Adipocyte (in vitro differentiated cells): ENCODE measurements around the gene SLC16A8.

ENCODE experiments used
- DNase-seq: peaks from one replicate; pipeline ENCODE4 v3.0.0-alpha.2; 2015; ENCODE audit warnings: low read depth
- H3K27me3 ChIP-seq: replicated peaks from 2 replicates; pipeline ENCODE4 v1.7.0; 2013; ENCODE audit warnings: mild to moderate bottlenecking, low read length, moderate library complexity; ENCODE audit not compliant: control insufficient read depth, insufficient read depth
- H3K36me3 ChIP-seq: 2 replicates; pipeline ENCODE4 v1.7.0; 2013; ENCODE audit warnings: low read length, mild to moderate bottlenecking, moderate library complexity; ENCODE audit not compliant: control insufficient read depth, insufficient read depth, severe bottlenecking
- H3K4me1 ChIP-seq: 2 replicates; pipeline ENCODE4 v1.7.0; 2013; ENCODE audit warnings: mild to moderate bottlenecking, low read length, moderate library complexity; ENCODE audit not compliant: control insufficient read depth, insufficient read depth
- H3K4me3 ChIP-seq: 2 replicates; pipeline ENCODE4 v1.7.0; 2013; ENCODE audit warnings: mild to moderate bottlenecking, low read length, moderate library complexity
- H3K9ac ChIP-seq: 2 replicates; pipeline ENCODE4 v1.7.0; 2013; ENCODE audit warnings: mild to moderate bottlenecking, low read length, moderate library complexity
- H3K9me3 ChIP-seq: 2 replicates; pipeline ENCODE4 v1.7.0; 2013; ENCODE audit warnings: mild to moderate bottlenecking, low read length, moderate library complexity; ENCODE audit not compliant: control insufficient read depth

The SLC16A8 gene, protein sequence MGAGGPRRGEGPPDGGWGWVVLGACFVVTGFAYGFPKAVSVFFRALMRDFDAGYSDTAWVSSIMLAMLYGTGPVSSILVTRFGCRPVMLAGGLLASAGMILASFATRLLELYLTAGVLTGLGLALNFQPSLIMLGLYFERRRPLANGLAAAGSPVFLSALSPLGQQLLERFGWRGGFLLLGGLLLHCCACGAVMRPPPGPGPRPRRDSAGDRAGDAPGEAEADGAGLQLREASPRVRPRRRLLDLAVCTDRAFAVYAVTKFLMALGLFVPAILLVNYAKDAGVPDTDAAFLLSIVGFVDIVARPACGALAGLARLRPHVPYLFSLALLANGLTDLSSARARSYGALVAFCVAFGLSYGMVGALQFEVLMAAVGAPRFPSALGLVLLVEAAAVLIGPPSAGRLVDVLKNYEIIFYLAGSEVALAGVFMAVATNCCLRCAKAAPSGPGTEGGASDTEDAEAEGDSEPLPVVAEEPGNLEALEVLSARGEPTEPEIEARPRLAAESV

DNA sequence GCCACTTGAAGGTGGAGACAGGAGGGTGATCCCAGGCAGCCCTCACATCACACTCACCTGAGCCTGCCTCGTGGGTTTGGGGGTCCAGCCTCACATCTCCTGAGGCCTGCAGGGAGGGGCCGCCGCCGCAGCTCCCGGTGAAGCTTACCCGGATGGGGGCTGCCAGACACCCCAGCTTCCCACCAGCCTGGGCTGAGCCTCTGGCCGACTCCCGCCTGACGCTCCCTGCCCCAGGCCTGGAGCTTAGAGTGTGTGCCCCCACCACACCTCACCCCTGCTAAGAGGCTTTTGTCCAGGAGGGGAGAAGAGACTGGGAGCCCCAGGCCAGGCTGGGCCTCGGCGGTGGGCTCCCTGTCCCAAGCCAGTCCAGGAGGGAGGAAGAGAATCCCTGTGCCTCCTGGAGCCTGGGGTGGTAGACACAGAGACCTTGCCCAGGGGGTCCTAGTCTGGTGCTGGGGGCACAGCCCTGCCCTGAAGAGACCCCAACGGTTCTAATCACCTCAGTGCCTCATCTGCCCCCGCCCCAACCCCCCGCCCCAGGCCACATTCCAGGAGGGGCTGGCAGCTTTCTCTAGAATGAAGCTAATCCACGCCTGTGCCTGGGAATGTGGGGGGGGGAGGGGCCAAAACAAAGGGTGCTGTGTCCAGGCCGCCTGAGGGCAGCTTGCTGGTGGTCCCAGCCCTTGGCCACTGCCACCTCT is at the start of gene SLC16A8:
SLC16A8 (minus strand) TSS at position 254 of the 701 bp plus-strand sequence. CDS start 1,311 bp downstream, outside the sequence.
- DNase-seq: no peak
- no peak within 1 kb of the TSS for H3K9ac ChIP-seq
- H3K27me3 ChIP-seq: peaks cover 5% of the 10 kb centered on the region
- no peak within 1 kb of the TSS for H3K4me3 ChIP-seq
- peaks cover 10% of the 10 kb centered on the region for H3K4me1 ChIP-seq
- no peaks in the 10 kb centered on the region for H3K36me3 ChIP-seq
- no peaks in the 10 kb centered on the region for H3K9me3 ChIP-seq

DNA sequence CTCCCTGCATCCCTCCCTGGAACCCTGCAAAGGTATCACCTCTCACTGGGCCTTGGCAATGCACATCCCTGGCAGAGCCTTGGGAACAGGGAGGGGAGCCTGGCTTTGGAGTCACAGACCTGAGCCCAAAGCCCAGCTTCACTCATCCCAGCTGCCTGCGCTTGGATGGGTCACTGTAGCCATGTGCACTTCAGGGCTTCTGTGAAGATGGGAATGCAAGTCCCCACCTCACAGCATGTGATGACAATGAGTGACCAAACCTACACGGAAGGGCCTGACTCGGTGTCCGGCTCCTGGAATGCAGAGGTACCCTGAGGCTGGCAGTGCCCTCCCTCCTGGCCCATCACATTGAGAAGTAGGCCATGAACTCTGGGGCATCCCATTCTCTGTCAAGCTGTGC is 49.3 kb upstream of the SLC16A8 start:
- Histone ChIP-seq H3K4me1 (peaks cover 30% of the 10 kb centered on the region), H3K36me3 (peaks cover 10% of the 10 kb centered on the region), H3K9ac (no peak overlapping the region), H3K27me3 (no peaks in the 10 kb centered on the region), H3K4me3 (no peak overlapping the region), H3K9me3 (no peaks in the 10 kb centered on the region)
- DNase-seq: no peak

DNA sequence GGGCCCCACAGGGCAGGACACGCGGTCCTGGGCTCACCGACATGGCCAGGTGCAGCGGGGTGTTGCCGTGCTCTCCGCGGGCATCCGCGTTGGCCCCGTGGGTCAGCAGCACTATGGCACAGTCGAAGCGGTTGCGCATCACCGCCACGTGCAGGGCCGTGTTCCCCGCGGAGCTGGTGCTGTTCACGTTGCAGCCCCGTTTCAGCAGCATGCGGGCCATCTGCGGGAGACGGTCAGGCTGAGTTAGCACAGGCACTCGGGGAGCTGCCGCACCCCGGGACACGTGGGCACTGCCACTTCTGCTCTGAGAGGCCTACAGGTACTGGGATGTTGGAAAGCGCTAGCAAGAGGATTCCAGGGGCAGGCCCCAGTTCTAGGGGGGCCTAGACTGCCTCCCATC is 48.8 kb upstream of the SLC16A8 start:
- no peak for DNase-seq
- no peak overlapping the region for H3K9ac ChIP-seq
- no peaks in the 10 kb centered on the region for H3K9me3 ChIP-seq
- no peaks in the 10 kb centered on the region for H3K27me3 ChIP-seq
- H3K4me3 ChIP-seq: no peak overlapping the region
- H3K36me3 ChIP-seq: peaks cover 15% of the 10 kb centered on the region
- H3K4me1 ChIP-seq: peaks cover 30% of the 10 kb centered on the region

DNA sequence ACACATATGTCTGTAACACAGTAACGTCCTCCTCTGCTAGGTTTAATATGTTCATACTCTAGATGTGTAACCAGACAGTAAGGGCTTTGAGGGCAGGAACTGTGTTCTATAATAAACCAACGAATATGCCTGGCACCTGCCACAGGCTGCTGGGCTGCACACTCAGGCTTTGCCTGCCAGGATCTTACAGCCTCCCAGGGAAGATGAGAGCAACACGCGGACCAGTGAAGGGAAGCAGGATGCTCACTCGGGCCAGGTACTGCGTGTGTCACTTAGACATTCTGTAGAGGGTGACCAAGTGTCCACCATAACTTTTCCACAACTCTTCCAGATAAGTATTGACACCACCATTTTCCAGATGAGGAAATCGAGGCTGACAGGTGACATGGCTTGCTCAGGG is 48.2 kb upstream of the SLC16A8 start:
- no peaks in the 10 kb centered on the region for H3K27me3 ChIP-seq
- no peak overlapping the region for H3K9ac ChIP-seq
- H3K9me3 ChIP-seq: no peaks in the 10 kb centered on the region
- H3K4me1 ChIP-seq: peaks cover 30% of the 10 kb centered on the region
- no peak overlapping the region for H3K4me3 ChIP-seq
- DNase-seq: no peak
- peaks cover 19% of the 10 kb centered on the region for H3K36me3 ChIP-seq

DNA sequence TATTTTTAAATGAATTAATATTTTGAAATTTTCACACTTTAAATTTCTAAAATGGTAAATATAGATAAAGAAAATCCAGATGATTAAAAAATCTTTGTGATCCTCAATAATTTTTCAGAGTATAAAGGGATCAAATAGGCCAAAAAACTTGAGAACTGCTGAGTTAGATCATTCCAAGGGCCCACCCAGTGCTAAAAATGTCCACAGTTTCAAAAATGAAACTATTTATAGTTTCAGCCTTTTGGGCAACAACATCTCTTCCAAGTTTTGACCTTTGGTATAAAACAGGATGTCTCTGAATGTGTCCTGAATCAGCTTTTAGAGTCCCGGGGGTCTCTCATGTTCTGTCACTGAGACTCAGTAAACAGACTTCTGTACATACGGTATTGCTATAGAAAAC is 47.4 kb upstream of the SLC16A8 start:
- H3K36me3 ChIP-seq: peaks cover 19% of the 10 kb centered on the region
- peaks cover 30% of the 10 kb centered on the region for H3K4me1 ChIP-seq
- H3K4me3 ChIP-seq: no peak overlapping the region
- peak overlapping the region; percentile 75 for H3K9ac ChIP-seq
- no peaks in the 10 kb centered on the region for H3K9me3 ChIP-seq
- H3K27me3 ChIP-seq: no peaks in the 10 kb centered on the region
- no peak for DNase-seq

DNA sequence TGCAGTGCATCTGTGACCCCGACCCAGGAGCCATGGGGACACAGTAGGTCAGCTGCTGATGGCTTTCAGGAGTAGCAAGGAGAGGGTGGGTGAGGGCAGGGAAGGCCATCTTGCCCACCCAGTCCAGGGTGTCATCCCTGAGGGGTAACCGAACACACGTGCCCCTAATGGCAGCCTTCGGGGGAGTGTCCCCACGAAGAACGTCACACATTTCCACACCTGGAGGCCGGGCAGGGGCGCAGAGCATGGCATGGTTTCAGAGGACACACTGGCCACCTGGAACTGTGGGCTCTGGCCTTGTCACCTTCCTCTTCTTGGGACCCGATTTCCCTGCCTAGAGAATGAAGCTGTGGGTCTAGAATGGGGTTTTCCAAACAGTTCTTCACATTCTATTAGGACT is 45.9 kb upstream of the SLC16A8 start:
- peaks cover 18% of the 10 kb centered on the region for H3K4me1 ChIP-seq
- H3K9ac ChIP-seq: no peak overlapping the region
- H3K27me3 ChIP-seq: no peaks in the 10 kb centered on the region
- no peak overlapping the region for H3K4me3 ChIP-seq
- no peak for DNase-seq
- H3K36me3 ChIP-seq: peaks cover 27% of the 10 kb centered on the region
- no peaks in the 10 kb centered on the region for H3K9me3 ChIP-seq

DNA sequence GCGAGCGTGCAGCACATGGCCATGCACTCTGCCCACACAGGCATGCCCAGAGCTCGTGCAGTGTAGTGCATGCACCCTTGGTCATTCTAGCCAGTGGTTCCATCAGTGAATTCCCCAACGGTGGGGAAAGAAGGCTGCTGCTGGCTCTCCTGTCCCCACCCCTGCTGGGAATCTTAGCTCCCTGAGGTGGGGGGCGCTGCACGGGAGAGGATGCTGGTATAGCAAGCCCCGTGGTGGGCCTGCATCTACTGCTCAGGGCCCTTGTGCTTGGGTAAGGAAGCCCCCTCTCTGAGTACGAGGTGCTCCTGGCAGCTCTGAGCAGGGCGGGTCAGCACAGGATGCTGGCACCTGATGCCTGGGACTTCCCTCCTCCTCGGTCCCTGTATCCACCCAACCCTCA is 45.0 kb upstream of the SLC16A8 start:
- no peak overlapping the region for H3K4me3 ChIP-seq
- H3K9me3 ChIP-seq: no peaks in the 10 kb centered on the region
- peaks cover 32% of the 10 kb centered on the region for H3K36me3 ChIP-seq
- no peak overlapping the region for H3K9ac ChIP-seq
- H3K27me3 ChIP-seq: no peaks in the 10 kb centered on the region
- DNase-seq: no peak
- H3K4me1 ChIP-seq: peaks cover 14% of the 10 kb centered on the region

DNA sequence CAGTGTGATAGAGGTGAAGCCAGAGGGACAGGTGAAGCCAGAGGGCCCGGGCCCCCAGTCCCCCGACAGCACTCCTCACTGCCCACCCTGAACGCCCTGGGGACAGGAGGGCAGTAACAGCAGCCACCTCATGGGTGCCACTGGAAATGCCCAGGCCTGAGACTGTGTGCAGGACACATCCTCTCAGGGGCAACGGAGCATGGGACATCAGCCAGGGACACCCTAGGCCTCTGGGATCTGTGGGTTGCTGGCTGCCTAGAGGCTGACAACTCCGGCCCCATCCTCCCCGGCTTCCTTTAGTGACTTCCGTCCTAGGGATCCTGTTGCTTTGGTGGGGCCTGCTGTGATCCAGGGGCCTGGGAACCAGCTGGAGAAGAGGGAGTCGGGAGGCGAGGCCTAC is 43.9 kb upstream of the SLC16A8 start:
- Histone ChIP-seq H3K9me3 (no peaks in the 10 kb centered on the region), H3K4me1 (peaks cover 14% of the 10 kb centered on the region), H3K27me3 (no peaks in the 10 kb centered on the region), H3K4me3 (no peak overlapping the region), H3K36me3 (peaks cover 31% of the 10 kb centered on the region), H3K9ac (no peak overlapping the region)
- DNase-seq: no peak

DNA sequence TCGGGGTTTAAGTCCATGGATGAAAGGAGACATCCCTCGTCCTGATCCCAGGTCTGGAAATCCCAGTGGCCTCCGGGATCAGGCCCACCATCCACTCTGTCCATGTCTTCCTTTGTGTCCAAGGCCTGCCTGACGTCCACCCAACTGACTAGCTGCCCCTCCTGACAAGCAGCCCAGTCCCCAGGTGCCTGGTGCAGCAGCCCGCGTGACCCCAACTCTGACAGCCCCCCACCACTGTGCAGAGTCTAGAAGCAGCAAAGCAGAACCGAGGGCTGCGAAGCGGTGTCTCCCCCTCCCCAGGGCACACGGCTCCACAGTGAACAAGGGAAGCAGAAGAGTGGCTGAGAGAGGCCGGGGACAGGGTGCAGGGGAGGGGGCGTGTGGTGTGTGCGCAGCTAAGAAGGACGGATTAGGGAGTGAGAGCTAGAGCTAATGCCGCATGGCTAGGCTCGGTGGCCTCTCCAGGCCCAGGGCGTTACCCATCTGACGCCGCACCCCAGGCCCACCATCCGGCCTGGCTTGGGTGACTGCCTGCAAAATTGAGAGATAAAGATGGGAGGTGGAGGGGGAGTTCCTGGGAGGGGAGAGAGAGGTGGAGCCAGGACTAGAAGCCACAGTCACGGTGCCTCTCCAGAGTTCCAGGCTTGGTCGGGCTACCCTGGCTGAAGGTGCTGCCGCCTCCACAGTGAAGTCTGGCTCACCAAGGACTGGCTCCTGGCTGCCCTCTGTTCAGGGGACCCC is 43.1 kb upstream of the SLC16A8 start:
- no peak overlapping the region for H3K9ac ChIP-seq
- H3K9me3 ChIP-seq: no peaks in the 10 kb centered on the region
- peaks cover 24% of the 10 kb centered on the region for H3K36me3 ChIP-seq
- no peak for DNase-seq
- H3K4me1 ChIP-seq: peaks cover 13% of the 10 kb centered on the region
- no peaks in the 10 kb centered on the region for H3K27me3 ChIP-seq
- no peak overlapping the region for H3K4me3 ChIP-seq

DNA sequence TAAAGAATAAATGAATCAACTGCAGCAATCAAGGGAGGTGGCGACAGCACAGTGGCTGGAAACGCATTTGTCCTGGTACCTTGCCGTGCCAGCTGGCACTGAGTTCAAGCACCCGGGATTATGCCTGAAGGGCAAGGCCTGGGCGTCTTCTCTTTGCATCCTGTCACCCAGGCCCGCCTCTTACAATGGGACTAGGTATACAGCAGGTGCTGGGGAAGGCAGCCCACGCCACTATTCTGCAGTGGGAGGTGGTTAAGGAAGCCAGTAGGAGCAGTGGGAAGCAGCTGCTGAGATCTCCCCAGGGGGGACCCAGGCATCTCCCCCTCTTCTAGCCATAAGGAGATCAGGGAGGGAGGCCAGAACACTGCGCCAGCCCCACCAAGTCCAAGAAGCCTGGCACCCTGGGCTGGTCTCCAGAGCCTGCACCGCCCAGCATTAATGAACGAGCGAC is 41.8 kb upstream of the SLC16A8 start:
- no peak for DNase-seq
- Histone ChIP-seq H3K9me3 (no peaks in the 10 kb centered on the region), H3K4me1 (peaks cover 3% of the 10 kb centered on the region), H3K27me3 (no peaks in the 10 kb centered on the region), H3K36me3 (peaks cover 24% of the 10 kb centered on the region), H3K9ac (no peak overlapping the region), H3K4me3 (no peak overlapping the region)

DNA sequence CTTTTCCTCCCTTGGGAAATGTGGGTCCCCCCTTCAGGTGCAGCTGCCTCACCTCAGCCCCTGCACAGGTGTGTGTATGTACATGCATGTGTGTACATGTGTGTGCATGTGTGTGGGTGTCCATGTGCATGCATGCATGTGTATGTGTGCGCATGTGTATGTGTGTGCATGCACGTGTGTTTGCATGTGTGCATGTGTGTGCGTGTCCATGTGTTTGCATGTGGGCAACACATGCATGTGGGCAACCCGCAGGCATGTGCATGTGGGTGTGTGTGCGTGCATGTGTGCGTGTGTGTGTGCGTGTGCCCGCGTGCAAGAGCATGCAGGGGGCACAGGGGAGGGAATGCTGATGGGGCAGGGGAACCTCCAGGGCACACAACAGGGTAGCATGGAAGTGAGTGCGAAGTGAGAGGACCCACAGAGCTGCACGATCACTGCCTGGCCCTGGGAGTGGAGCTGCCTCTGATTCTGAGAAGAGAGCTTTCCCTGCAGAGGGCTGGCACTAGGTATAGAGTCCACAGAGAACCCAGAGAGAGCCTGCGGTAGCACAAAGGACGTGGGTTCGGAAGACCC is 41.1 kb upstream of the SLC16A8 start:
- Histone ChIP-seq H3K27me3 (no peaks in the 10 kb centered on the region), H3K4me1 (no peaks in the 10 kb centered on the region), H3K9ac (no peak overlapping the region), H3K36me3 (peaks cover 24% of the 10 kb centered on the region), H3K4me3 (no peak overlapping the region), H3K9me3 (no peaks in the 10 kb centered on the region)
- no peak for DNase-seq
